Measurements from ENCODE around the gene ASB18.

ASB18 gene

GRCh38 chr2:236171680-236172254, 92.4 kb downstream of the ASB18 start:
- DNase-seq (ENCODE audit: low read depth) = no peak
- no peak for TF ChIP-seq CTCF (IDR thresholded peaks at IDR 0.05; ENCODE audit: low read depth, low read length, missing control alignments)
- no peak overlapping the region for H3K4me3 ChIP-seq (ENCODE audit: low read depth, low read length)

- no peak for DNase-seq (ENCODE audit: low read depth)
- TF ChIP-seq CTCF (IDR thresholded peaks at IDR 0.05; ENCODE audit: low read depth, low read length, missing control alignments) = no peak
These were observed 93.0 kb downstream of the ASB18 start for GRCh38 chr2:236171181-236171679.

GRCh38 chr2:236170590-236171165, 93.5 kb downstream of the ASB18 start:
- no peak for DNase-seq (ENCODE audit: low read depth)
- no peak overlapping the region for H3K4me3 ChIP-seq (ENCODE audit: low read depth, low read length)
- no peak for TF ChIP-seq CTCF (IDR thresholded peaks at IDR 0.05; ENCODE audit: low read depth, low read length, missing control alignments)

More at GRCh38 chr2:236171181-236171679, 93.0 kb downstream of the ASB18 start:
- H3K4me3 ChIP-seq (ENCODE audit: low read depth, low read length) = no peak overlapping the region

- no peak for DNase-seq (ENCODE audit: low read depth)
- H3K4me3 ChIP-seq (ENCODE audit: low read depth, low read length) = no peak overlapping the region
- no peak for TF ChIP-seq CTCF (IDR thresholded peaks at IDR 0.05; ENCODE audit: low read depth, low read length, missing control alignments)
These were observed 94.2 kb downstream of the ASB18 start for GRCh38 chr2:236169741-236170589.

GRCh38 chr2:236169151-236169721, 95.0 kb downstream of the ASB18 start:
- H3K4me3 ChIP-seq (ENCODE audit: low read depth, low read length) = no peak overlapping the region
- TF ChIP-seq CTCF (IDR thresholded peaks at IDR 0.05; ENCODE audit: low read depth, low read length, missing control alignments) = no peak
- no peak for DNase-seq (ENCODE audit: low read depth)

- no peak for TF ChIP-seq CTCF (IDR thresholded peaks at IDR 0.05; ENCODE audit: low read depth, low read length, missing control alignments)
- no peak within 1 kb of the TSS for H3K4me3 ChIP-seq (ENCODE audit: low read depth, low read length)
- DNase-seq (ENCODE audit: low read depth) = no peak
These were observed 95.8 kb downstream of the ASB18 start, which contains the start of gene GBX2 for GRCh38 chr2:236168110-236169080. TSS of gene GBX2 (minus strand) at chr2:236168386. CDS start at chr2:236167971, 415 bp downstream.

Data from GM12864 (cell line).